Stomach (tissue), 9 donors: ENCODE results near the gene GSTA3. TPM values are rescaled to one million over a fixed set of nuclear protein-coding genes. Genes with fewer than 3 reads are reported as not detected.
"Not testable (repeated sequence)": the region's sequence is repeated elsewhere in the genome, so short reads cannot be mapped to it uniquely, and the experiment has no call there.

Experiments used
- DNase-seq, 2 donors: peaks; one replicate each; pipeline versions ENCODE4 v3.0.0 to v3.0.0-alpha.2; 2013 to 2019
- H3K27ac ChIP-seq, 5 donors: fragments of 200-600 bp in 4 of 5; sonication (generic) in 4 of 5; one replicate each; pipeline ENCODE4 v1.5.1; 2013 to 2019; ENCODE audit warnings: mild to moderate bottlenecking in 1 of 5, moderate library complexity in 1 of 5
- H3K27me3 ChIP-seq, 3 donors: fragments of 200-600 bp; sonication (generic); one replicate each; pipeline ENCODE4 v1.5.1; 2017 to 2019; ENCODE audit warnings: mixed run types in 1 of 3
- H3K36me3 ChIP-seq, 4 donors: fragments of 200-600 bp; sonication (generic); 1 replicate in 3 of 4; 2 replicates in 1 of 4; pipeline ENCODE4 v1.5.1; 2016 to 2019
- H3K4me1 ChIP-seq, 4 donors: fragments of 200-600 bp; sonication (generic); one replicate each; pipeline ENCODE4 v1.5.1; 2016 to 2019
- H3K4me3 ChIP-seq, 4 donors: fragments of 200-600 bp; sonication (generic) in 3 of 4; one replicate each; pipeline ENCODE4 v1.5.1; 2016 to 2019; ENCODE audit warnings: mild to moderate bottlenecking in 1 of 4
- H3K9me3 ChIP-seq, 4 donors: fragments of 200-600 bp; sonication (generic); one replicate each; pipeline ENCODE4 v1.5.1; 2016 to 2019
- EP300 ChIP-seq: sonication (generic); formaldehyde crosslinking; IDR thresholded peaks from one replicate; pipeline ENCODE4 v1.6.1; 2017; ENCODE audit warnings: antibody characterized with exemption
- POLR2A ChIP-seq, 4 donors: fragments of 450-650 bp; IDR thresholded peaks; one replicate each; pipeline ENCODE4 v1.6.1; 2016; ENCODE audit warnings: antibody characterized with exemption in 4 of 4, control low read depth in 2 of 4, mild to moderate bottlenecking in 1 of 4, moderate library complexity in 1 of 4
- POLR2AphosphoS5 ChIP-seq, 3 donors: sonication (generic); formaldehyde crosslinking; IDR thresholded peaks; one replicate each; pipeline ENCODE4 v1.6.1; 2016; ENCODE audit warnings: antibody characterized with exemption in 3 of 3
- WGBS, 5 donors: extraction: QIAGEN DNeasy Blood & Tissue Kit in 3 of 5; methylation state at CpG; one replicate each; pipeline versions ENCODE4 v1.1.5 to v1.1.7; 2013 to 2018; 5-methylcytosine and 5-hydroxymethylcytosine counted together
- intact Hi-C: fragments of 100-400 bp; cut with DNase I; formaldehyde crosslinking; loops from one replicate; pipeline ENCODE4 v1.15.1; 2023; ENCODE audit warnings: low total_unique reads
- polyA plus RNA-seq, 3 donors: library from polyadenylated mRNA; stranded (reverse); fragments of 200-250 nt; gene quantifications; one replicate each; pipeline ENCODE4 v1.2.3, GENCODE V29; 2013
- total RNA-seq, 5 donors: library from RNA; depleted of rRNA; stranded (reverse); fragments of >200 nt; gene quantifications; one replicate each; pipeline versions ENCODE4 v1.1.0 to v1.2.3, GENCODE V29; 2014 to 2016
- TF ChIP-seq, protein P1 (sequence below), 7 experiments: fragments of 450-650 bp in 4 of 7; fragments of 200-600 bp in 3 of 7; sonication (generic) in 3 of 7; IDR thresholded peaks; one replicate each; pipeline ENCODE4 v1.5.1; 2016 to 2019; ENCODE audit warnings: antibody characterized with exemption in 7 of 7, control low read depth in 2 of 7, mild to moderate bottlenecking in 1 of 7
- donor health status: healthy with polysubstance abuse.
- donor health status: Bipolar disorder and iron deficiency.
- donor health status: healthy.

The GSTA3 gene
- total and polyA plus RNA-seq, 8 donors, result 1.00 to 8.9 (median 2.3) TPM; not detected in 5

DNA sequence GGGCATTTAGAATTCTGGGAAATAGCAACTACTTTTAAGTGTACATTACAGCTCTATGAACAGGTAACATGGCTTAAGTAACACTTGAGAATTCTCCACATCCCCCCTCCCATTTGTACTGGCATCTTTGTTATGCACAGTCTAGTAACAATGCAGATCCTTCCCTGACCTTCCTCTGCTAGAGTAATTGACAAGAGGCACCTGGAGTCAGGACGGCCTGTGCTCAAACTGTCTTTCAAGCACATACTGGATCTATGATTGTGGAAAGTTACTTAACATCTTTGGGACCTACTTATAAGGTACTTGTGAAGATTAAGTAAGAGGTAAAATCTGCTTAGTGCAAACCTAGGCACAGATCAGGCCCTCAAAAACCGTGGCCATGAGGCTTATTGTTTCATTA, 21.9 kb upstream of the GSTA3 start:
- 69 to 88% (median 80%) methylated on average over 2 of the region's 2 CpGs for WGBS, 5 donors
- H3K36me3 ChIP-seq, result no peaks in the 10 kb centered on the region
- no peak overlapping the region for H3K4me3 ChIP-seq
- DNase-seq, result no peak
- no peak overlapping the region for H3K27ac ChIP-seq
- H3K27me3 ChIP-seq, result no peaks in the 10 kb centered on the region
- TF ChIP-seq POLR2A (IDR thresholded peaks at IDR 0.05), result no peak
- TF ChIP-seq POLR2AphosphoS5 (IDR thresholded peaks at IDR 0.05), result no peak
- no peak for TF ChIP-seq EP300
- TF ChIP-seq, protein P1, sequence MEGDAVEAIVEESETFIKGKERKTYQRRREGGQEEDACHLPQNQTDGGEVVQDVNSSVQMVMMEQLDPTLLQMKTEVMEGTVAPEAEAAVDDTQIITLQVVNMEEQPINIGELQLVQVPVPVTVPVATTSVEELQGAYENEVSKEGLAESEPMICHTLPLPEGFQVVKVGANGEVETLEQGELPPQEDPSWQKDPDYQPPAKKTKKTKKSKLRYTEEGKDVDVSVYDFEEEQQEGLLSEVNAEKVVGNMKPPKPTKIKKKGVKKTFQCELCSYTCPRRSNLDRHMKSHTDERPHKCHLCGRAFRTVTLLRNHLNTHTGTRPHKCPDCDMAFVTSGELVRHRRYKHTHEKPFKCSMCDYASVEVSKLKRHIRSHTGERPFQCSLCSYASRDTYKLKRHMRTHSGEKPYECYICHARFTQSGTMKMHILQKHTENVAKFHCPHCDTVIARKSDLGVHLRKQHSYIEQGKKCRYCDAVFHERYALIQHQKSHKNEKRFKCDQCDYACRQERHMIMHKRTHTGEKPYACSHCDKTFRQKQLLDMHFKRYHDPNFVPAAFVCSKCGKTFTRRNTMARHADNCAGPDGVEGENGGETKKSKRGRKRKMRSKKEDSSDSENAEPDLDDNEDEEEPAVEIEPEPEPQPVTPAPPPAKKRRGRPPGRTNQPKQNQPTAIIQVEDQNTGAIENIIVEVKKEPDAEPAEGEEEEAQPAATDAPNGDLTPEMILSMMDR (IDR thresholded peaks at IDR 0.05), result no peak
- H3K4me1 ChIP-seq, result peaks cover 0 to 17% (median 0%) of the 10 kb centered on the region in 4 donors
- intact Hi-C loops, result no loop called here
- no peaks in the 10 kb centered on the region for H3K9me3 ChIP-seq

DNA sequence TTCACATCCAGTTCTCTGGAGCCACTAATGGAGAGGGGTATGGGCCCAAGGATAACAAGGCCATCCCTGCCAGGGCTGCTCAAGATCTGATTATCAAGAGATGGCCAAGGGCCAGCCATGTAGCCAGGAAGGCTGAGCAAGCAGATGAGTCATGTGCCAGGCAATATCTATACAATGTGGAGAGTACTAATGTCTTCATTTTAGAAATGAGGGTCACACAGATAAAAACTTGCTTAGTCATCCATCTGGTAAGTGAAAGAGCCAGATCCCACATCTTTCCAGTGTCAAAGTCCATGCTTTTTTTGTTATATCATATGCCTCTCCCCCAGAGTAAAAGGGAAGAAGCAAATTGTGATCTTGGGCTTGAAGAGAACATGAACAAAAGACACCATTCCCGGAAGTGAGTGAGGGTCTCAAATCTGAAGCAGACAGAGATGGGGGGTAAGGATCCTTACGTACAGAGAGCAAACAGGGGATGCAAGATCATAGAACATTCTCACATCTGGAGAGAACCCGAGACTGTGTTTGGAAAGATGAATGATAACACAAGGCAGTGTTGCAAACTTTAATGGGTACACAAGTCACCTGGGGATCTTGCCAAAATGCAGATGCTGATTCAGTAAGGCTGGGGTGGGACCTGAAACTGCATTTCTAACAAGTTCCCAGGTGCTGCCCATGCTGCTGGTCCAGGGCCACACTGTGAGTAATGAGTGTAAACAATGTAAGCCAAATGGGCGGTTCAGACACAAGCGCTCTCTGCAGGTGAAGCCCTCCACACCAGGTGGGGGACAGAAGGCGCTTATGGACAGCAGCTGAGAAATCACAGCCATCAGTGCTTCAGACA, 20.0 kb upstream of the GSTA3 start:
- WGBS, 5 donors, result 52 to 64% (median 58%) methylated on average over 6 of the region's 6 CpGs
- no peaks in the 10 kb centered on the region for H3K27me3 ChIP-seq
- H3K4me3 ChIP-seq, result no peak overlapping the region
- no peaks in the 10 kb centered on the region for H3K9me3 ChIP-seq
- peaks cover 0 to 17% (median 2%) of the 10 kb centered on the region in 4 donors for H3K4me1 ChIP-seq
- no peaks in the 10 kb centered on the region for H3K36me3 ChIP-seq
- peak; percentile 18 to 66 for DNase-seq
- no peak for TF ChIP-seq POLR2A (IDR thresholded peaks at IDR 0.05)
- peak in 1 of 3 donors; percentile 33 for TF ChIP-seq POLR2AphosphoS5 (IDR thresholded peaks at IDR 0.05)
- intact Hi-C loops, result no loop called here
- peak overlapping the region in 2 of 5 donors; percentile 34 to 47 for H3K27ac ChIP-seq

DNA sequence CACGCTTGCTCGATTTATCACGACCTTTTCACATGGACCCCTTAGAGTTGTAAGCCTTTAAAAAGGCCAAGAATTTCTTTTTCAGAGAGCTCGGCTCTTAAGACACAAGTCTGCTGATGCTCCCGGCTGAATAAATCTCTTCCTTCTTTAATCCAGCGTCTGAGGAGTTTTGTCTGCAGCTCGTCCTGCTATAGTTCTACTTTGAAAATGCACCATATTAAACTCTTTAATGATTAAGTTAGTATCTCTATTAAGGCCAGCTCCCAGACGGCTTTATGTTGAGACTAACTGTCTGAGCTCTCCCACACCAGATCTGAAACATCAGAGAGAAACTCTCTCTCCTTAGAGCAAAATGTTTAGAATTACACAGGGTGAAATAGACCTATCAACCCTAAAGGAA, 18.0 kb upstream of the GSTA3 start:
- Histone ChIP-seq H3K9me3 (no peaks in the 10 kb centered on the region), H3K36me3 (no peaks in the 10 kb centered on the region), H3K27me3 (no peaks in the 10 kb centered on the region), H3K4me1 (peaks cover 0 to 17% (median 2%) of the 10 kb centered on the region in 4 donors), H3K27ac (no peak overlapping the region), H3K4me3 (no peak overlapping the region)
- no peak for TF ChIP-seq POLR2A (IDR thresholded peaks at IDR 0.05)
- intact Hi-C loops, result no loop called here
- no peak for DNase-seq
- WGBS, 5 donors, result 70 to 90% (median 80%) methylated on average over 8 of the region's 8 CpGs

DNA sequence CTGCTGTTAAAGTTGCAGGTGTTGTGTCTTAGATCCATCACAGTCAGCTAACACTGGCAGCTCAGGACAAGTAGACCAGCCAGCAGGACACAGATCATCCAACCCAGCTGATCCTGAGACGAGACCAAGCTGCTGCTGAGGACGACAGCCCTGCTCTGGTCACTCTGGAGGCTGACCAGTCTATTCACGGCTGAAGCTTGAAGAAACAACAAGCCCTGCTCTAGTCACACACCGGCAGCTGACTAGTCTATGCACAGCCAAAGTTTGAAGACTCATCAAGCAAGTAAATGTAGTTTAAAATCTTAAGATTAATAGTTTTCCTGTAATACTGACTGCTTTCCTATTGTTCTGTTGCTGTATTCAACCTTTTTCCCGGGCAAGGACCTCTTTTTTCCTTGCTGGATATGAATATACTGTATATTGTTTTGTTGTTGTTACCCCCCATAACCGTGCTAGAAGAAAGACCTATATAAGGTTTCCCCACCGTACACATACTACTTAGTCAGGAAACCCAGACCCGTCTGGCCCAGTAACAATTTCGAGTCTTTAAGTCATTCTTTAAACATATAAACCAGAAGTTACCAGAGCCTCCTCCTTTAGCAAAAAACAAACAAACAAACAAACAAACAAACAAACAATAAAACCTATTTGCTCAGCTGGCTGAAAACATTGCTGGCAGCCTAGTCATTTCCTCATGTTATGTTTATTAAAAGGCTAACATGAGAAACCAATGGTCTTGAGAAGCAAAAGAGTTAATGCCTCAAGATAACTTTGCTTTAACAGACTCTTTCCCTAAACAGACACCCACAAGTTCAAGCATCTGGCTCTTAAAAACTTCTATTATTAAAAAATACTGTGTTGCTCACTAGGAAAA, 16.7 kb upstream of the GSTA3 start:
- TF ChIP-seq, protein P1 (IDR thresholded peaks at IDR 0.05), result no peak
- TF ChIP-seq POLR2A (IDR thresholded peaks at IDR 0.05), result no peak
- Histone ChIP-seq H3K27ac (no peak overlapping the region), H3K36me3 (no peaks in the 10 kb centered on the region), H3K4me3 (no peak overlapping the region), H3K4me1 (peaks cover 0 to 17% (median 2%) of the 10 kb centered on the region in 4 donors), H3K9me3 (no peaks in the 10 kb centered on the region), H3K27me3 (no peaks in the 10 kb centered on the region)
- WGBS, 5 donors, result 51 to 68% (median 59%) methylated on average over 9 of the region's 9 CpGs
- intact Hi-C loops, result no loop called here
- no peak for DNase-seq

DNA sequence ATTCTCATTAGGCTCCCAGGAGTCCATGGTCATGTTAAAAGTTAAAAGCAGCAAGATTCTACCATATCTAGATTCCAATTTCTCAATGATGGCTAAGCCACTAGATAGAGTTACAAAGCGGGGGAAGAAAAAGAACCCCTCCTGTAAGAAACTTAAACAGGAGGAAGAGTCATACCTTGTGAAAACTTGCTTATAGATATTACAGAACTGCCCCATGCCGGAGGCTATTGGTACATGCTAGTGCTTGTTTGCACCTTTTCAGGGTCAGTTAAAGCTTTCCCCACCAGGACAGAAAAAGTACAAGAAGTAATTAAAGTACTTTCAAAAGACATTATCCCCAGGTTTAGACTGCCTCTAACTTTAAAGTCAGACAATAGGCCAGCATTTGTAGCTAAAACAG, 15.5 kb upstream of the GSTA3 start:
- H3K4me1 ChIP-seq, result peaks cover 0 to 10% (median 2%) of the 10 kb centered on the region in 4 donors
- intact Hi-C loops, result no loop called here
- no peaks in the 10 kb centered on the region for H3K9me3 ChIP-seq
- no peak overlapping the region for H3K4me3 ChIP-seq
- no peaks in the 10 kb centered on the region for H3K27me3 ChIP-seq
- no peak for TF ChIP-seq EP300
- TF ChIP-seq POLR2A (IDR thresholded peaks at IDR 0.05), result no peak
- TF ChIP-seq, protein P1 (IDR thresholded peaks at IDR 0.05), result no peak
- no peak for TF ChIP-seq POLR2AphosphoS5 (IDR thresholded peaks at IDR 0.05)
- no peak overlapping the region for H3K27ac ChIP-seq
- no peaks in the 10 kb centered on the region for H3K36me3 ChIP-seq
- WGBS, 5 donors, result 89 to 98% (median 93%) methylated on average over 2 of the region's 2 CpGs
- no peak for DNase-seq

DNA sequence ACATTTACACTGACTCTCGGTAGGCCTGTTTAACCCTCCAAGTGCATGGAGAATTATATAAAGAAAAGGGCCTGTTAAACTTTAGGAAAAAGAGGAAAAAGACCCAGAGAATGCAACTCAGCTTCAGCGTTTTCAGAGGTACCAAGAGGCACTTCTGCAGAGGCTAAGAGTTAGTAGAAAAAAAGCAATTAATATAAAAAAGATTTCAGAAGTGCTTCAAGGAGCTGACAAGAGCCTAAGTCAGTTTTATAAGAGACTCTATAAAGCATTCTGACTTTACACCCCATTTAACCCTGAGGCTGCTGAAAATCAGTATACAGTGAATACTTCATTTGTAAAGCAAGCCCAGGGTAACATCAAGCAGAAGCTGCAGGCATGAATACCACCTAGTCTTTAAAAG, 14.2 kb upstream of the GSTA3 start:
- H3K27me3 ChIP-seq, intact Hi-C loops, H3K27ac ChIP-seq, H3K4me3 ChIP-seq, H3K36me3 ChIP-seq, DNase-seq, H3K9me3 ChIP-seq: not testable (repeated sequence)
- 49 to 59% (median 53%) methylated on average over 2 of the region's 2 CpGs for WGBS, 5 donors
- H3K4me1 ChIP-seq, result peaks cover 8 to 14% (median 11%) of the 10 kb centered on the region in 4 donors
